ENCODE data around the gene TMEM271. TPM values are rescaled to one million over a fixed set of nuclear protein-coding genes. Genes with fewer than 3 reads are reported as not detected.

TMEM271 gene
- total and polyA plus RNA-seq, 2 donors = 0.02 to 0.05 TPM

DNA sequence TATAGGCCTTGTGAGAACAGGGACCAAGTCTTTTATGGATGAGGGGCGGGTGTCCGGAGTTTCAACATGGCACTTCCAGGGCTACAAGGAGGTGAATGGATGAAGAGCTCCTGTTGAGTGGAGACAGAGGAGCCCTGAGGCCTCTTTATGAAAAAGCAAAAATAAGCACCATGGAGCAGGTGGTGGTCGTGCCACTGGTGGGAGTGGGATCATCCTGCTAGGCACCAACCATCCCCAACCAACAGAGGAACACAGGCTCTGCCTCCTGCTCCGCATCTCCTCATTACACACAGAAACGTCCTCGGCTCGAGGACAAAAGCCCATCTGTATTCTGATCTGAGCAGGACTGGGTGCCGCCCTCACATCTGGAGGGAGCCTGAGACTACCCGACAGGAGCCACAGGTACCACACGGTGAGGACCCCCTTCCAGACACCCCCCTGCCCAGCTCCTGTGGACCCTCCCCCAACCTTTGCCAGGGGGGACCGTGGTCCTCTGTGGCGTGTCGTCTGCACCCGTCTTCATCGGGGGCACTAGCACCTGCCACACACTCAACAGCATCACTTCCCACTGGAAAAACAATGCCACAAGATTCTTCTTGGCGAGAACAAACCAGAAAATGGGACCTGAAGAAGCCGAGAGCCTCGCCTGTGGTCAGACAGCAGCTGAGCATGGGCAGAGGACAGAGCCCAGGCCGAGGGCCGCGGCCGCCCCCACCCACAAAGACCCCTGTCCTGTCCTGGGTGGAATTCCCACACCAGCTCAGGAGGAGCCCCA, 45.4 kb upstream of the TMEM271 start:
- H3K9me3 ChIP-seq (ENCODE audit: control insufficient read depth in 2 of 2, insufficient read depth in 1 of 2, low read length in 1 of 2) = peaks cover 0 to 7% of the 10 kb centered on the region in 2 donors
- no peak overlapping the region for H3K27ac ChIP-seq (ENCODE audit: low read depth in 1 of 2, low read length in 1 of 2)
- no peak for DNase-seq (ENCODE audit: low read depth in 6 of 9, low spot score in 9 of 9)
- H3K36me3 ChIP-seq (ENCODE audit: control insufficient read depth in 2 of 2, insufficient read depth in 2 of 2, low read length in 1 of 2) = no peaks in the 10 kb centered on the region
- 88% methylated on average over 22 of the region's 22 CpGs for WGBS
- no peak overlapping the region for H3K4me3 ChIP-seq (ENCODE audit: low read length in 2 of 2)
- H3K4me1 ChIP-seq (ENCODE audit: control insufficient read depth in 2 of 2, insufficient read depth in 2 of 2, low read length in 2 of 2) = peaks cover 0 to 3% of the 10 kb centered on the region in 2 donors
- H3K27me3 ChIP-seq (ENCODE audit: control insufficient read depth in 2 of 2, insufficient read depth in 1 of 2, low read length in 1 of 2) = no peaks in the 10 kb centered on the region

DNA sequence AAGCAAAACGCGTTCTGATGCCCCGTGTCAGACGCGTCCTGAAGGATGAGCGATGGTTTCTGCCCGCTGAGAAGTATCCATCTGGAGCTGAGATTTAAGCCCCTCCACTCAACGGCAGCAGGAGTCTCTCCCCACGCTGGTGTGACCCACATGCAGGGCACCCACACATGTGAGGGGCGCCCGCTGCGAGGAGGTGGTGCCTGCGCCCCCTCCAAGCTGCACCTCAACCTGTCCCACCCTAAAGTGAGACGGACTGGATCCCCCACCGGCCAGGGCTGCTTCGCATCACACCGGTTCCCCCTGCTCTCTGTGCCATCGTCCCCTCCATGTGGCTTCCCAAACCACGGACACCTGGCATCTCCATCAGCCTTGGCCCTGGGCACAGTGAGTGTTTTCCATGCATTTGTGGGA, 44.8 kb upstream of the TMEM271 start:
- Histone ChIP-seq H3K9me3 (ENCODE audit: control insufficient read depth in 2 of 2, insufficient read depth in 1 of 2, low read length in 1 of 2) (peaks cover 0 to 7% of the 10 kb centered on the region in 2 donors), H3K4me1 (ENCODE audit: control insufficient read depth in 2 of 2, insufficient read depth in 2 of 2, low read length in 2 of 2) (peaks cover 0 to 3% of the 10 kb centered on the region in 2 donors), H3K27ac (ENCODE audit: low read depth in 1 of 2, low read length in 1 of 2) (no peak overlapping the region), H3K4me3 (ENCODE audit: low read length in 2 of 2) (no peak overlapping the region), H3K36me3 (ENCODE audit: control insufficient read depth in 2 of 2, insufficient read depth in 2 of 2, low read length in 1 of 2) (no peaks in the 10 kb centered on the region), H3K27me3 (ENCODE audit: control insufficient read depth in 2 of 2, insufficient read depth in 1 of 2, low read length in 1 of 2) (no peaks in the 10 kb centered on the region)
- WGBS = 96% methylated on average over 19 of the region's 19 CpGs
- DNase-seq (ENCODE audit: low read depth in 6 of 9, low spot score in 9 of 9) = no peak

DNA sequence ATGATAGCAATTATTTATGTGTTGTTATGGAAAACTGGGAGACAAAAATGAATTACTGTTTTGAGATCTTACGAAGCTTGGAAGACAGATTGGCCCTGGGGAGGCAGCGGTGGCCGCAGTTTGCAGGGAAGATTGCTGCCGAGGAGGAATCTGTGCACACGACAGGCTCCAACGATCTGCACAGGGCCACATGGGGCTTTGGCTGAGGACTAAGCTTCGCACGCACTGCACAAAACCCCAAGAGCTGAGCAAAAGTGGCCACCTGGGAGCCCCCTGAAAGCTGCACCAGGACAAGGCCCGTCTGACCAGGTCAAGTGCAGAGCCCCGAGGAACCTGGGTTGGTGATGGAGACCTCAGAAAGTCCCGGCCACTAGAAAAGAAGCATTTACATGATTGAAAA, 44.1 kb upstream of the TMEM271 start:
- peaks cover 0 to 7% of the 10 kb centered on the region in 2 donors for H3K9me3 ChIP-seq (ENCODE audit: control insufficient read depth in 2 of 2, insufficient read depth in 1 of 2, low read length in 1 of 2)
- no peak for DNase-seq (ENCODE audit: low read depth in 6 of 9, low spot score in 9 of 9)
- H3K4me3 ChIP-seq (ENCODE audit: low read length in 2 of 2) = no peak overlapping the region
- no peaks in the 10 kb centered on the region for H3K36me3 ChIP-seq (ENCODE audit: control insufficient read depth in 2 of 2, insufficient read depth in 2 of 2, low read length in 1 of 2)
- H3K27me3 ChIP-seq (ENCODE audit: control insufficient read depth in 2 of 2, insufficient read depth in 1 of 2, low read length in 1 of 2) = no peaks in the 10 kb centered on the region
- H3K27ac ChIP-seq (ENCODE audit: low read depth in 1 of 2, low read length in 1 of 2) = no peak overlapping the region
- peaks cover 0 to under 1% of the 10 kb centered on the region in 2 donors for H3K4me1 ChIP-seq (ENCODE audit: control insufficient read depth in 2 of 2, insufficient read depth in 2 of 2, low read length in 2 of 2)
- 92% methylated on average over 11 of the region's 11 CpGs for WGBS

DNA sequence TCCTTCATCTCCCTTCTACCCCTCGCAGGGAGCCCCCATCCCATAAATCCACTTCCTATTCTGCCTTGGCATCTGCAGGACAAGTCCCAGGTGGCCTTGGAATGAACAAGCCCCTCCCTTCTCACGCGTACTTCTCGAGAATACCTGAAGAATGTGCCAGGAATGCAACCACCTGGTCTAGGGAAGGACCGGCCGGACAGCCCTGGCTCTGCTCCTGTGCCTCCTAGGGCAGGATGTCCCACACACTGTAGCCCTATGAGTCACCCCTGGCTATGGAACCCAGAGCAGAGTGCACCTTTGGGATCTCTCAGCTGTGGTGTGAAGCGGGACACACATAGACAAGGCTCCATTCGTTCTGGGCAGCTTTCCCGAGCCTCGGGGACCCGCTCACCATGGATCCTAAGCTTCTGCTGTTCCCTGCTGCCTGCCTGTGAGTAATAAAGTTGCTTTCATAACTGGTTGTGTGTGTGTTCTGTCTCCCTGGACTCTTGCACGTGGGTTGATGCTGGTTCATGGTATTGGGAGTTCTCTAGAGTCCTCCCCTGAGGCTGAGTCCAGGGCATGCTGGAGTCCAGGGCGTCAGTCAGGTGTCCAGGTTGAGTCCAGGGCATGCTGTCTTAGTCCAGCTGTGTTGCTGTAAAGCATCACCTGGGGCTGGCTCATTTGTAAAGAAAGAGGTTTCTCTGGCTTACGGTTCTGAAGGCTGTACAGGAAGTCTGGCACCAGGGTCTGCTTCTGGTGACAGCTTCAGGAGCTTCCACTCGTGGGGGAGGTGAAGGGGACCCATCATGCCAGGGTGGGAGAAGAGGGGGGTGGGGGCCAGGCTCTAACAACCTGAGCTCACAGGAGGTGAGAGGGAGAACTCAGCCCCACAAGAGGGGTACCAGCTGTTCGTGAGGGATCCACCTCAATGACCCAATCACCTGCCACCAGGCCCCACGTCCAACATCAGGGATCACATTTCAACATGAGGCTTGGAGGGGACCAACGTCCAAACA, 41.8 kb upstream of the TMEM271 start:
- no peak for DNase-seq (ENCODE audit: low read depth in 6 of 9, low spot score in 9 of 9)
- H3K36me3 ChIP-seq (ENCODE audit: control insufficient read depth in 2 of 2, insufficient read depth in 2 of 2, low read length in 1 of 2) = no peaks in the 10 kb centered on the region
- 73% methylated on average over 18 of the region's 18 CpGs for WGBS
- no peaks in the 10 kb centered on the region for H3K4me1 ChIP-seq (ENCODE audit: control insufficient read depth in 2 of 2, insufficient read depth in 2 of 2, low read length in 2 of 2)
- no peak overlapping the region for H3K4me3 ChIP-seq (ENCODE audit: low read length in 2 of 2)
- H3K9me3 ChIP-seq (ENCODE audit: control insufficient read depth in 2 of 2, insufficient read depth in 1 of 2, low read length in 1 of 2) = peaks cover 0 to 3% of the 10 kb centered on the region in 2 donors
- peaks cover 0 to under 1% of the 10 kb centered on the region in 2 donors for H3K27me3 ChIP-seq (ENCODE audit: control insufficient read depth in 2 of 2, insufficient read depth in 1 of 2, low read length in 1 of 2)
- H3K27ac ChIP-seq (ENCODE audit: low read depth in 1 of 2, low read length in 1 of 2) = no peak overlapping the region

DNA sequence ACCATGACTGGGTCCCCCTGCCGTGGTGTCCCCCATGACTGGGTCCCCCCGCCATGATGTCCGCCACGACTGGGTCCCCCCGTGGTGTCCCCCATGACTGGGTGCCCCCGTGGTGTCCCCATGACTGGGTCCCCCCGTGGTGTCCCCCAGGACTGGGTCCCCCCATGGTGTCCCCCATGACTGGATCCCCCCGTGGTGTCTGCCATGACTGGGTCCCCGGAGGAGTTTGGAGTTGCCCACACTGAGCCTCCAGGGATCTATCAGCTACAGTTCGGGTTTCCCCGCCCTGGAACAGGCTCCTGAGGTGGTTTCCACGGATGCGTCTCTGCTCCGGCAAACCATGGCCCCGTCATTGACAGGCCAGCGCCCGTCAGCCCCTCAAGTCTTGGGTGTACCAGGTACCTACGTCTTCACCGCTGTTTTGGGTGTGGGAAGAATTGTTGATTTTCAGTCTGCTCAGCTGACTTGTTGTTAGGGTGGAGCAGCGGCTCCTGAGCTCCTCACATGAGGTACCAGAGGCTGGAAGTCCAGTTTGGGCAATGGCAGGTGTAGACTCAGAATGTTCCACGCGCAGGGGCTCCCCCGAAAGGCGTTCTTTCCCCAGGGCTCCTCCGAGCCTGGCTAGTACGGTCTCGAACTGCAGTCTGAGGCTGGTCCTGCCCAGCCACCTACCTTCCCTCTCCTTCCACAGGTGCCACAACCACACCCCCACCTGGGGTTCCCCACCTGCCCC, 41.0 kb upstream of the TMEM271 start:
- Histone ChIP-seq H3K9me3 (ENCODE audit: control insufficient read depth in 2 of 2, insufficient read depth in 1 of 2, low read length in 1 of 2) (peaks cover 0 to 3% of the 10 kb centered on the region in 2 donors), H3K4me1 (ENCODE audit: control insufficient read depth in 2 of 2, insufficient read depth in 2 of 2, low read length in 2 of 2) (no peaks in the 10 kb centered on the region), H3K36me3 (ENCODE audit: control insufficient read depth in 2 of 2, insufficient read depth in 2 of 2, low read length in 1 of 2) (no peaks in the 10 kb centered on the region), H3K4me3 (ENCODE audit: low read length in 2 of 2) (no peak overlapping the region), H3K27ac (ENCODE audit: low read depth in 1 of 2, low read length in 1 of 2) (no peak overlapping the region), H3K27me3 (ENCODE audit: control insufficient read depth in 2 of 2, insufficient read depth in 1 of 2, low read length in 1 of 2) (peaks cover 0 to 2% of the 10 kb centered on the region in 2 donors)
- WGBS = 97% methylated on average over 27 of the region's 27 CpGs
- DNase-seq (ENCODE audit: low read depth in 6 of 9, low spot score in 9 of 9) = no peak

DNA sequence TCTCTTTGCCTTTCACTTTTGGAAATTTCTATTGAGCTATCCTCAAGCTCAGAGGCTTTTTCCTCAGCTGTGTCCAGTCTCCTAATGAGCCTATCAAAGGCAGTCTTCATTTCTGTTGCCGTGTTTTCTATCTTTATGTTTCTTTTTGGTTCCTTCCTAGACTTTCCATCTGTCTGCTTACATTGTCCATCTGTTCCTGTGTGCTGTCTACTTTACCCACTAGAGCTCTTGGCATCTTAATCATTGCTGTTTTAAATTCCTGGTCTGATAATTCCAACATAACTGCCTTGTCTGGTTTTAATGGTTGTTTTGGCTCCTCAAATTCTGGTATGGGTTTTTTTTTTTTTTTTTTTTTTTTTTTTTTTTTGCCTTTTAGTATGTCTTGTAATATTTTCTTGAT, 40.0 kb upstream of the TMEM271 start:
- no peak overlapping the region for H3K4me3 ChIP-seq (ENCODE audit: low read length in 2 of 2)
- peaks cover 0 to 3% of the 10 kb centered on the region in 2 donors for H3K9me3 ChIP-seq (ENCODE audit: control insufficient read depth in 2 of 2, insufficient read depth in 1 of 2, low read length in 1 of 2)
- H3K36me3 ChIP-seq (ENCODE audit: control insufficient read depth in 2 of 2, insufficient read depth in 2 of 2, low read length in 1 of 2) = no peaks in the 10 kb centered on the region
- H3K27me3 ChIP-seq (ENCODE audit: control insufficient read depth in 2 of 2, insufficient read depth in 1 of 2, low read length in 1 of 2) = peaks cover 0 to 2% of the 10 kb centered on the region in 2 donors
- 91% methylated on average over 1 of the region's 1 CpG for WGBS
- no peak for DNase-seq (ENCODE audit: low read depth in 6 of 9, low spot score in 9 of 9)
- H3K27ac ChIP-seq (ENCODE audit: low read depth in 1 of 2, low read length in 1 of 2) = no peak overlapping the region
- no peaks in the 10 kb centered on the region for H3K4me1 ChIP-seq (ENCODE audit: control insufficient read depth in 2 of 2, insufficient read depth in 2 of 2, low read length in 2 of 2)

DNA sequence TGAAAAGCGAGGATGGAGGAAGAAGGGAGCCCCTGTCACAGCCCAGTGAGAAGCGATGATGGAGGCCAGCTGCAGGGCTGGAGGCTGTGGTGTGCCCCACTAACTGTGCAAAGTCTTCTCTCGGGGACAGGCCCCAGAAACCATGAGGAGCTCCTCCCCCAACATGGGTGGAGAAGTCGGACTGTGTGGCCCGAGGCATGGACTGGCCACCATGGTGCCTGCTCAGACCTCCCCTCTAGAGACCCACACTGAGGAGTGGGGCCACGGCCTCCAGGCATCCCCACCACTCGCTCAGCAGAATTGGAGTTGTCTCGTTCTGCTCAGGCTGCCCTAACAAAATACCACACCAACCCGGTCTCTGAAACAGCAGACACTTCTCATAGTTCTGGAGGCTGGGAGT, 37.0 kb upstream of the TMEM271 start:
- DNase-seq (ENCODE audit: low read depth in 6 of 9, low spot score in 9 of 9) = no peak
- no peaks in the 10 kb centered on the region for H3K4me1 ChIP-seq (ENCODE audit: control insufficient read depth in 2 of 2, insufficient read depth in 2 of 2, low read length in 2 of 2)
- peaks cover 0 to 7% of the 10 kb centered on the region in 2 donors for H3K27me3 ChIP-seq (ENCODE audit: control insufficient read depth in 2 of 2, insufficient read depth in 1 of 2, low read length in 1 of 2)
- H3K9me3 ChIP-seq (ENCODE audit: control insufficient read depth in 2 of 2, insufficient read depth in 1 of 2, low read length in 1 of 2) = no peaks in the 10 kb centered on the region
- H3K27ac ChIP-seq (ENCODE audit: low read depth in 1 of 2, low read length in 1 of 2) = no peak overlapping the region
- H3K4me3 ChIP-seq (ENCODE audit: low read length in 2 of 2) = no peak overlapping the region
- no peaks in the 10 kb centered on the region for H3K36me3 ChIP-seq (ENCODE audit: control insufficient read depth in 2 of 2, insufficient read depth in 2 of 2, low read length in 1 of 2)
- 91% methylated on average over 9 of the region's 9 CpGs for WGBS

DNA sequence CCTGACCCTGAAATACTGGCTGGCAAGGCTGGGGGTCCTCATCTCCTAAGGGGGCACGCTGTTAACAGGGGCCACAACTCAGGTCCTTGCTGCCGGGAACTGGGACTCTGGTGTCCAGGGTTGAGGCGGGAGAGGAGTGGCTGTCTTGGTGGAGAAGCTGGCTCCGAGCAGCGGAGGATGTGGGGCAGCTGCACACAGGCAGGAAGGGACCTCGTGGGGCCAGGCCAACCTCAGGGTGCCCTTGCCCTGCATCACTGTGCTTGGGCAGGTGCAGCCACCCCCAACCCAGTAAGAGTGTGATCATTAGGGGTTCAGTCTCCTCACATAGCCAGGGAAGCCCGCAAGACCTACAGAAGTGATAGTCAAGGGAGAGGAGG, 36.6 kb upstream of the TMEM271 start:
- no peaks in the 10 kb centered on the region for H3K36me3 ChIP-seq (ENCODE audit: control insufficient read depth in 2 of 2, insufficient read depth in 2 of 2, low read length in 1 of 2)
- no peaks in the 10 kb centered on the region for H3K4me1 ChIP-seq (ENCODE audit: control insufficient read depth in 2 of 2, insufficient read depth in 2 of 2, low read length in 2 of 2)
- peaks cover 0 to 7% of the 10 kb centered on the region in 2 donors for H3K27me3 ChIP-seq (ENCODE audit: control insufficient read depth in 2 of 2, insufficient read depth in 1 of 2, low read length in 1 of 2)
- no peak overlapping the region for H3K27ac ChIP-seq (ENCODE audit: low read depth in 1 of 2, low read length in 1 of 2)
- no peak for DNase-seq (ENCODE audit: low read depth in 6 of 9, low spot score in 9 of 9)
- no peaks in the 10 kb centered on the region for H3K9me3 ChIP-seq (ENCODE audit: control insufficient read depth in 2 of 2, insufficient read depth in 1 of 2, low read length in 1 of 2)
- WGBS = 88% methylated on average over 7 of the region's 7 CpGs
- H3K4me3 ChIP-seq (ENCODE audit: low read length in 2 of 2) = no peak overlapping the region

All from thymus (tissue), 11 donors.